Activated CD4-positive, alpha-beta T cell treated with anti-CD3 and anti-CD28 coated beads for 24 hours (primary cell): ENCODE data around the gene PRLR.

Source experiments
- DNase-seq, 2 donors: peaks; one replicate each; pipeline ENCODE4 v3.0.0-alpha.2; 2020; ENCODE audit warnings: low read depth in 2 of 2

The PRLR gene

DNA sequence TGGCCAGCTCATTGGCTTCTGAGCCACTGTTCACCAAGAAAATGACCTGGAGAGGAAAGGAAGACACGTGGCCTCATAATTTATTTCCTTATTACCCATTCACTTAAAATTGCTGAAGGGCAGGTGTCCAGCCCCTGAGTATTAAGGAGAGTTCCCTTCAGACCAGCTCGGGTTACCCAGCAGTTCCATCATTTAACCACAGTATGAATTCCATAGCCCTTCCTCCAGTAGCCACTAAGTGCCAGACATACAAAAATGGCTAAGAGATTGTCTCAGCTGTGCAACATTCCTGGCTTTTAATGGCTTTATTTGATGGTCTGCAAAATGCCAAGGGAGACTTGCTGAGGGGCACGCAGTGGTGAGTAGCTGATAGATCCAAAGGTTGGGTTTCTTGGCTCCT lies 195.0 kb downstream of the PRLR start:
- no peak for DNase-seq

DNA sequence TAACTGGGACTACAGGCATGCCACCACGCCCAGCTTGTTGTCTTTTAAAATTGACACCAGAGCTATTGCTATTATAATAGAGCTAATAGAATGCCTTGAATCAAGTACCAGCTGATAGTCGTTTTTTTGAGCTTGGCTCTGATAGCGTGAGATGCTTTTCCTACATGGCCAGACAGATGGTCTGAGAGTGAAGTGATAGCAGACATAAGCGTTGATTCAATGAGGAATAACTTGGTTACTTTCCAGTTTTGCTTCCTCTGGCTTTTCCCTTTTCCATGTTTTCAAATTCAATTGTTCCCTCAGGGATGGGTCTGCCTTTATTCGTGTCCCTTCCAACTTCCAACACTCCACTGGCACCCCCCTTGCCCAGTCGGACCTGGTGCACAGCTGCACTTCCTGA lies 197.9 kb downstream of the PRLR start:
- no peak for DNase-seq

DNA sequence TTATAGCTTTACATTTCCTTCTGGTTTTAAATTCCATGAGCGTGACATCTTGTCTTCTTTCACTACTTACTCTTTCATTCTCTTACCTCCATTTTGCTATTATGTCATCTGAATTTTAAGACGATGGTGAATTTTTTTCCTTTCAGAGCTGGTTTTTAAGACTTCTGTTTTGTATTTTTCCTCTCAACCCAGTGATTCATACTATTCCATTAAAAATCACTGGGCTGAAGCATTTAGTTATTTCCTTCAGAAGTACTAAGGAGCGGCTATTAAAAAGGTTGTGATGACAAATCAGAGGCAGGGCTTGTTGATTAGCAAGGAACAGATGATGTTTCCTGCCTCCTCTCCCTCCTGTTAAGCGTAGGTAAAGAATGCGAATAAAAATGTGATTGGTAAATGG lies 199.0 kb downstream of the PRLR start:
- no peak for DNase-seq

DNA sequence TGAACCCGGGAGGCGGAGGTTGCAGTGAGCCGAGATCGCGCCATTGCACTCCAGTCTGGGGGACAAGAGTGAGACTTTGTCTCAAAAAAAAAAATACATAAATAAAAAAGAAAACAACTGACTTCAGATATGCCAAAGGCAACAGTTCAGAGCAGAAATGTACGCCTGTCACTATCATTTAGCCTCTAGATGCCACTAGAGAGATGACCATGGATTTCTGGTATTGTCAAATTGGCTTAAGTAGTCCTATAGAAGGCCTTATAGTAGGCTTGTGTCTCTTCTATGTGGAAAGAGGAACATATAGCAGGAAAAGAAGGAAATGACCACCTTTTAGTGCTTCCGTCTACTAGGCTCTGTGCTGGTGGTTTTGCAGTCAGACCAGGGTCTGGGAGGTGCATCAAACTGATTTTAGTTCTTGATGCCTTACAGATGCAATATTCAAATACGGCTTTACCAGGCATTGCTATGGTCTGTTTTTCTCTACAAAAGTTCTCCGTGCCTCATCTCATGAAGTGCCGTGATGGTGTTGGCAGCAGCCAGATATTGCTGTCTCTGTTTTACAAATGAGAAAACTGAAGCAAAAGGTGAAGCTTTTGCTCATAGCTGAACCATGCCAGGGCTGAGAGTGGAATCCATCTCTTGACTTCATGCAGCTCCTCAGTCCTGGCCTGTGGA lies 199.7 kb downstream of the PRLR start:
- DNase-seq = no peak

DNA sequence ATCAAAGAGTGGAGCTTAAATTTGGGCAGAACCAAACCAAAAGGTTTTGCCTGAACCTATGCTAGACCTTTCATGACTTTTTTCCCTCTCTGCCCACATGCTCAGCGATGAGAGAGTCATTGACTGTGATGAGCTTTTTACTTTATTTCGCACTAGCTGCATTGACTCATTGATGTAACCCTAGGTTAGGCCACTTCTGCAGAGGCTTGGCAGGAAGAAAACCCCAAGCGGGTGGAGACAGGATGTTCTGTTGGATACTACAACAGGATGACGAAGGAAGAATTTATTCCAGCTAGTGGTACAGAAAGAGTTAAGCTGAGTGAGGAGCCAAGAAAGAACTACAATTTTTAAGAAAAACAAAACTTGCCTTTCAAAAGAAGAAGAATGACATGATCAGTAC lies 201.0 kb downstream of the PRLR start:
- DNase-seq = no peak

DNA sequence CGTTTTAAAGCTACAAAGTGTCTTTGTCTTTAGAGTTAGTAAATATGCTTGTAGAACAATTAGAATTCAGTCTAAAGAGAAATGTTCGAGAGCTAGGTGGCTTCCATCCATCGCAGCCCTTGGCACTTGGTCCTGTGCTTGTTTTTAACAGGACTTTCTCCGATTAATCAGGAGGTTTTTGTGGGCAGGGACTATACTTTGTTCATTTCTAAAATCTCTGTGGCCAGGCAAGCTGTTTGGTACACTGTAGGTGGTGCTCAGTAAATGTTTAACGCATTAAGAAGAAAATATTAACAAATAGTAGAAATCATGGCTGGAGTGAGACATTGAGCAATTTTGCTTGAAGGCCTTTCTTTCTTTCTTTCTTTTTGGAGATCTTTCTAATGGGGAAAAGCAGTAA lies 203.3 kb downstream of the PRLR start:
- DNase-seq = no peak

DNA sequence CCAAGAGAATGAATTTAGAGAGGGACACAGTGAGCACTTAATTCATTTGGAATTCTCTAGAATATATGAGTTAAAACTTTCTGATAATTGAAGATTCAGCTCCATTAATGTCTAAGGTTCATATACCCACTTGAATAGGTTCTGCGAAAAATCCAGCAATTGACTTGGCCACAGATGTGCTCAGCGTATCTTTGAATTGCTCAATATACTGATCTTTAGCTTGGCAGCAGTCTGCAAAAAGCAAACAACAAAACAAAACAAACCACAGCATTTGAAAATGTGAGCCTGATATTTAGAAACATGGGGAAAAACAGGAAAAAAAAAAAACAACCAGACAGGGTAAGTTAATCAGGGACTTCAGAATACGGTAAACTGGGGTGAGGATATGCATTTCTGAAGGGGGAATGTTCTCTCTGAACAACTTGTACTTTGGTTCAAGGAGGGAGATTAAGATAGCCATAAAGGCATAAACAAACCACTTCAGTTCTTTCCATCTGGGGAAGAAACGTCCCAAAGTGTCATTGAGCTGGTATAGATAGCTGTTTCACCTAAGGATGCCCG lies 203.9 kb downstream of the PRLR start:
- no peak for DNase-seq

DNA sequence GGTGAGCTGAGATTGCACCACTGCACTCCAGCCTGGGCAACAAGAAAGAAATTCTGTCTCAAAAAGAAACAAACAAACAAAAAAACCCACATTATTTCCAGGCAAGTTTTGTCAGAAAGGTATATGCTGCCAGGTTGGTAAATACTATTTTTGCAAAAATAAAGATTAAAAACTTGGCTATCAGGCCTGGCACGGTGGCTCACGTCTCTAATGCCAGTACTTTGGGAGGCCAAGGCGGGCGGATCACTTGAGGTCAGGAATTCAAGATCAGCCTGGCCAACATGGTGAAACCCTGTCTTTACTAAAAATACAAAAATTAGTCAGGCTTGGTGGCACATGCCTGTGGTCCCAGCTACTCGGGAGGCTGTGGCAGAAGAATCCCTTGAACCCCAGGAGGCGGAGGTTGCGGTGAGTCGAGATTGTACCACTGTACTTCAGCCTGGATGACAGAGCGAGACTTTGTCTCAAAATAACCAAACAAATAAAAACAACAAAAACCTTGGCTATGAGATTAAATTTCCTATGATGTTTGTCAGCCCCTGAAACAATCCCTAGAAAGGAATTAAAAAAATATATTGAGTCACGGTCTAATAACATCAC lies 205.3 kb downstream of the PRLR start:
- no peak for DNase-seq

DNA sequence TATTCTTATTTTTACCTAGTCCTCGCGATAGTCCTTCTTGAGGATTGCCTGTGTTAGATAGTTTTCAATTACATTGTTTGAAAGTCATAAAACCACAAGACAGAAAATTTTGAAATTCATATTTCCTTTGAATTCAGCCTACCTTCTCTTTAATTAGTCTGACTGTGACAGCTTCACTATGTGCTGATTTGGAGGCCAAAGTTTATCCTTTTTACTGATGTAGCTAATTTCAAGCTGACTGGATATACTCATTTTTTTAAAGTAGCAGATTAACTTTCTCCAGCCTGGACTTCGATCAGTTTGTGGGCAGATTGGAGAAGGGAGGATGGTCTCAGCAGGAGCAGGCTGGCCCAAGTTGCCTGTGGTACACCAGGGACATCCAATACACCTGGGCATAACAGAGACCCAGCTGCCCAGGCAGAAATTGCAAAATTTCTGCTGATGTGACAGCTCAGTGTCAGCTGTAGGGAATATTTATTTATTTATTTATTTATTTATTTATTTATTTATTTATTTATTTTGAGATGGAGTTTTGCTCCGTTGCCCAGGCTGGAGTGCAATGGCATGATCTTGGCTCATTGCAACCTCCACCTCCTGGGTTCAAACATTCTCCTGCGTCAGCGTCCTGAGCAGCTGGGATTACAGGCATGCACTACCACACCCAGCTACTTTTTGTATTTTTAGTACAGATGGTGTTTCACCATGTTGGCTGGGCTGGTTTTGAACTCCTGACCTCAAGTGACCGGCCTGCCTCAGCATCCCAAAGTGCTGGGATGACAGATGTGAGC lies 206.7 kb downstream of the PRLR start:
- no peak for DNase-seq

DNA sequence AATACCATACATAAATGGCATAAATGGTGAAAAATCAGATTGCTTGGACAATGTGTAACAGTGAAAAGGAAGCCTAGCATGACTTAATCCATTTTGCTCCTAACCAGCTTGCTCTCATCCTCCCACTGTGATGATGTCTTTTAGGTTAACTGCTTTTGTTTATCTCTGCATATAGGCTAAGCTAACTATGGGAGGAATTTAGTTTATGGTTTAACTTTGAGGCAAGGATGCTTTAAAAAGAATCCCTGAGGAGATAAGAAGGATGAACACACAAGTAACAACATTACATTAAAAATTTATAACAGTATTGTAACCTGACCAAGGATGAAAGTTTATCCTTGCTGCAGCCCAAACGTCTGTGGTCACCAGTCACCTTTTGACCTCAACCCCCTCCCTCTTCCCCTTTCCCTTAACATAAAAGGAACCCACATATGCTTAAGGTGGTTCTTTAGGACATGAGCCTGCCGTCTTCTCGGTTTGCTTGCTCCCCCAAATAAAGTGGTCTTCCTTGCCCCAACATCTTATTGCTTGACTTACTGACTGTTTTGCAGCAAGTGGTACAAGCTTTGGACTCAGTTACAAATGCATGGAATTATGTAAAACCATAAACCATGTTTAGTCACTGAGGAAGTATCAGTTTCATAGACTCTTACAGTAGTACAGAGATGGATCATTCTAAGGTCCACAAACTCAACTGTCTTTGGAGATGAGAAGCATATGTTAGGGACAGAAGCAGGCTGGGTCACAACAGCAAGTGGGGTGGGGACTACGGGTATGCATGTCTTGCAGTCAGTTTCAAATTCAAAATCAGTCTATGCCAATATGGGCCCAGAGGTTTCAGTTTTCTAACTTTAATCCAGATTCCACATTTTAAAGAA lies 213.9 kb downstream of the PRLR start:
- no peak for DNase-seq

DNA sequence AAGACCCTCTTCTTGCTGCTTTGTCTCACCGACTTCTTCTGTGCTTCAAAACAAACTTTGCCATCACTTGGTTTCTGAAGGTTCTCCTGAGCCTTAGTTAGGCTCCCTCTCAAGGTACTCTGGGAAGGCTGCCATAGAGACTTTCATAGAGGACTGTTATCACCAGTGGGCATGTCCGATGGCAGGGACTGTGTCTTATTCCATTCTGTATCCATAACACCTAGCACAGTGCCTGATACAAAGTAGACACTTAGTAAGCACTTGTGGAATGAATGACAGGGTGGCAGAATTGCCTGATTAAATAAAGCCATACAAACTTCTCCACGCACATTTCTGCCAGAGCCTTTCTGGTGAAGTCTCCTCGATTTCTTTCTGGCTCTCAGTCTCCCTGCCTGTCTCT lies 215.2 kb downstream of the PRLR start:
- no peak for DNase-seq

DNA sequence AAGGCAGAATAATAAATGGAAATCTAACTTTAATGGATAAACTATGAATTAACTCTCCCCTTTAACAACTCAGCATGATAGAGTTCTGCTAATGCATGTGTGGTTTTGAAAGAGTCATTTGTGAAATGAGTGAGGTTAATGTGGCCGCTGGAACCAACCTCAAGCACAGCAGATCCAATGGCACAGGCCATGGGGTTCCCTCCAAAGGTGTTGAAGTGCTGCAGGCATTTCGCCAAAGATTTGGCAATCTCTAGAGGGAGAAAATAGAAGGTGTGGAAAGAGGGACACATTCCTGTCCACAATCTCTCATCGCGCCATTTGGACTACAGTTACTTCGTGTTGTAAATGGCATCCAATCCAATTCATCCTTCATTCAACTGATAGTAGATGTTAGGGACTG lies 217.5 kb downstream of the PRLR start:
- DNase-seq = no peak

DNA sequence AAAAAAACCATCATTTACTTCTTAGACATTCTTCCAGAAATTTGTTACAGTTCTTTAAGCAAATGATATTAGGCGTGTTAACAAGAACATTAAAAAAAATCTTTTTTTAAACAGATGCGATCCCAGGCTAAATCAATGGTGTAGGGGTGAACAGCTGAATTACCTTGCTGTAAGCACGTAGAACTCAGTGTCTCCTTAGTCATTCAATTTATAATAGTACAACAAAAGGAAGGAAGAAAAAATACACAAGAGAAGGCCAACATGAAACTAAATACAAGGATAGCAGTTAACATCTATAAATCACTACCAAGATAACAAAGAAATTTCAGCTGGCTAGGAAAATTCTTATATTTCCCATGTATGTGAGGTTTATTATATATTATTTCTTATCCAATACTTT lies 217.9 kb downstream of the PRLR start:
- DNase-seq = no peak

DNA sequence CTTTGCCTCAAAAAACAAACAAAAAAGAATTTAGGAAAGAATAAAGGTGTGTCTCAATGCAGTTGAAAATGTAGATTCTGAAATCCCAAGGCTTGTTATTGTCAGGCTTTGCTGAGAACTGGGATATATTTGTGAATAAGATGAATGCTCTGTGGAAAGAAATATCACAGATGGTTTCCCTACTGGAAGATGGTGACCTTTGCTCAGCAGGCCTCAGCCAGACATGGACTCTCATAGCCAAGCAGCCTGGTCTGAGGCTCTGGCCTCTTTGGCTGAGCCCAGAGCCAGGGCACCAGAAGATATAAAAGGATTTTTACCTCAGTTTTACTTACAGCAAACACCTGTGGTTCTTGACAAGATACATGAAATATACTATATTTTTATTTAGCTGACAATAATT lies 219.6 kb downstream of the PRLR start:
- DNase-seq = no peak

DNA sequence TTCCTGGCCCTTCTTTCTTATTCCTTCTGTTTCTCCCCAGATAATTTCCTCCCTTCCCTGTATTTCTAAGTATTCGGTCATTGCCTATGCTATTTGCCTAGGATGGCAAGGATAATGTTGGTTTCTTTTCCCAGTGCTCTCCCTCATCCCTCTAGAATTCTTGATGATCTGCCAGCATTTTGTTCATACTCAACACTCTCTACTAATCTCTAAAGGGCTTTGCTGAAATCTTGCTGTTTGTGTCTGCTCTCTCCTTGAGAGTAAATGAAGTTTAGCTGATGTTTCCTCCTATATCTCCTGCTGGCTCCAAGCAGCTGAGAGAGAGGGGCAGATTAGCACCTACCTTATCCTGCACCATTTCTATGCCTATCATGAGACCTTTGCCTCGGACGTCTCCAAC lies 220.6 kb downstream of the PRLR start:
- no peak for DNase-seq

DNA sequence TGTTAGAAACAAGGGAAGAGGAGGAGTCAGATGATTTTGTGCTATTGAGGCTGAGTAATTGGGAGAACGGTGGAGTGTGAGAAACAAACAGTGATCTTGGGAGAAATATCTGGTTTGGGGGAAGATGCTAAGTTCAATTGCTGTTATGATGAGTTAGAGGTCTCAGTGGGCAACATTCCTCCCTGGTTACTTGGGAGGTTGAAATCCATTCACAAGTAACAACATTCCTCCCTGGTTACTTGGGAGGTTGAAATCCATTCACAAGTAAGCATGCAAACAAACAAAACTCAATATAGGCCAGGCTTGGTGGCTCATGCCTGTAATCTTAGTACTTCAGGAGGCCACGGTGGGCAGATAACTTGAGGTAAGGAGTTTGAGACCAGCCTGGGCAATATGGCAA lies 221.3 kb downstream of the PRLR start:
- DNase-seq = no peak

DNA sequence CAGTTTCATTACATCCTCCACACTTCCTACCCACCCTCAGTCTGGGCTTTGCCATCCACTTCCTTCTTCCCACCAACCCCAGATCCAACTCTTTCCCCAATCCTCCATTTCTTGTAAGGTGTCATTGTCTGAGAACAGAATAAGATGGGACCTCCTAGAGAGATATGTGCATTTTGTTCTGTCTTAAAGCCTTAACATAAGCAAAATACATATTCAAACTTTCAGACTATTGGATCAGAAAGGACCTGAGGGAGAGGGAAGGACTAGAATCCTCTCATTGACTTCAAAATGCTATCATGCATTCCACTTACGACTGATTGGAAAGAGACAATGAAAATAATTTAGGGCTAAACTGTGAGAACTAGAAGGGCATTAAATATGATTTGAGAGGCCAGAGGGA lies 225.5 kb downstream of the PRLR start:
- DNase-seq = no peak

DNA sequence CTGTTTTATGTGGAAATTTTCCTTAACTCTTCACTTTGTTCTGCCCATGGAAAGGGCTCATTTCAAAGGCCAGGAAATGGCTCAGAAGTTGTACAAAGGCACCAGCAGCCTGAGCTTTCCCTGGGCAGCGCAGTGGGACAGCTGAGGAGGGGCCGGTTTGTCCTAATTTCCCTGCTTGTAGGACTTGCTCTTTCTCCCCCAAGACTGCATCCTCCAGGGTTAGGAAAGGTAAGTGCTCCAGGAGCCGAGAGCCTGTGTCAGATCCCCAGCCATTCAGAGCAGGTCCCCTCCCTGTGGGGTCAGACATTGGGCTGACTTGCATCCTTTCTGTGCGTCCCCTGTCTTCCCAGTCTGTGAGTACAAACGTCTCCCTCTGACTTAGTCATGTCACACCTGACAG lies 226.1 kb downstream of the PRLR start:
- no peak for DNase-seq

DNA sequence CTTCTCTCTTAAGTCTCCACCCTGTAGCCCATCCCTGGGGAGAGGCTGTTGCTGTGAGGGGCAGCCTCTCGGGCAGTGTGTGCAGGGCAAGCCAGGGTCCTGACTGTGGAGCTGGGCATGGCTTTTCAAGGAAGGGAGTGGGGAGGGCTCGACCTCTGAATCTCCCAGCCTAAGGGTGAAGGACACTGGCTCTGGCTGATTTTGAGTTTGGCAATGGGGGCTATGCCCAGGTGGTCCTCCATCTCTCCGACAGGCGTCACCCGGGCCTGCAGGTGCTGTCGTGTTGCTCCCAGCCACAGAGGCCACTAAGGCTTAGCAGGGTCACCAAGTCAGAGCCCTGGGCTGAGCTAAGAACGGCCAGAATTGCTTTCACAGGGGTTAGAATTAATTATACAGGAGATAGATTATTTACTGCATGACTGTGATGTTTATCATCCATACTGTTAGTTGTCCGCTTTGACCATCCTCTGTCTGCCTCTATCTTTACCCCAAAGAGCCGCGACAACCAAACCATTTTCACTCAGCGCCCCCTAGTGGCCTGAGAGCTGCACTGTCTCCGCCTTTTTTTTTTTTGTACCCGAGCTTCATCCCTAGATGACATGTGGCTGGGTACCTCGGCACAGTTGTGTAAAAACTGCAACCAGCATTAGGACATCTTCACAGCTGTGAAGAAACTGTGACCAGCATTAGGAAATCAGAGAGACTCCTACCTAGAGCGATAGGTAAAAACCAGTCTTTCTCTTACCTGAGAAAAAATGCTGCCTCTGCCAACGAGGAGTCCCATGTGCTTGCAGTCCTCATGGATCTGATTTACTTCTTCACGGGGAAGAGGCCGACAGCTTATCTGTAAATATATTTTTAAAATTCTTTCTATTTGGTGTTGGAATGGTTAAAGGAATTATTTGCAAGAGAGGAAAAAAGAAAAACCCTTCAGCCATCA lies 227.0 kb downstream of the PRLR start:
- DNase-seq = peak; percentile 44 to 47

DNA sequence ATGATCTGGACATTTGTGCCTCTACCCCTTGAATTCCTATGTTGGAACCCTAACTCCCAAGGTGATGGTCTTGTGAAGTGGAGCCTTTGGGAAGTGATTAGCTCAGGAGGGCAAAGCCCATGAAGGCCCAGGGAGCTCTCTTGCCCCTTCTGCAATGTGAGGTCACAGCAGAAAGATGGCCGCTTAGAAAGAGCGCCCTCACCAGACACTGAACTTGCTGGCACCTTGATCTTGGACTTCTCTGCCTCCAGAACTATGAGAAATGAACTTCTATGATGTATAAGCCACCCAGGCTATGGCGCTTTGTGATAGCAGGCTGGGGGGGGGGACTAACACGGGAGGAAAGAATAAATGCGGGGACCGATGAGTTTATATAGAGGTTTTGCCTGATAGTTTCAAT lies 227.8 kb downstream of the PRLR start:
- DNase-seq = no peak

DNA sequence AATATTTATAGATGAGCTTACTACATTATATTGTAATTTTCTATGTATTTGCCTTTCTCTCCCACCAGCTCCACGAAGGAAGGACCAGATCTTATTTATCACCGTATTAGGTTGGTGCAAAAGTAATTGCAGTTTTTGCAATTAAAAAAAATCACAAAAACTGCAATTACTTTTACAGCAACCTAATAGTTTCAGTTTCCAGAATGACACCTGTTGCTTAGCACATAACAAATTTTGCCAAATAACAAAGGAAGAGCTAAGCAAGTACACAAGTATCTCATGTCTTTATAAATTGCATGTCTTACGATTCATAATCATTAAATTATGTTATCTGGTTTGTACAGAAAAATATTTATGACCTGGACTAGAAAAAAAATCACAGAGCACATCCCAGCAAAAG lies 228.4 kb downstream of the PRLR start:
- no peak for DNase-seq
